ENCODE data around the gene GCK. TPM values are rescaled to one million over a fixed set of nuclear protein-coding genes. Genes with fewer than 3 reads are reported as not detected.
"Not testable (repeated sequence)": the region's sequence is repeated elsewhere in the genome, so short reads cannot be mapped to it uniquely, and the experiment has no call there.

The GCK gene
- total and polyA plus RNA-seq, 4 donors, result 0.09 to 12.7 (median 0.44) TPM

DNA sequence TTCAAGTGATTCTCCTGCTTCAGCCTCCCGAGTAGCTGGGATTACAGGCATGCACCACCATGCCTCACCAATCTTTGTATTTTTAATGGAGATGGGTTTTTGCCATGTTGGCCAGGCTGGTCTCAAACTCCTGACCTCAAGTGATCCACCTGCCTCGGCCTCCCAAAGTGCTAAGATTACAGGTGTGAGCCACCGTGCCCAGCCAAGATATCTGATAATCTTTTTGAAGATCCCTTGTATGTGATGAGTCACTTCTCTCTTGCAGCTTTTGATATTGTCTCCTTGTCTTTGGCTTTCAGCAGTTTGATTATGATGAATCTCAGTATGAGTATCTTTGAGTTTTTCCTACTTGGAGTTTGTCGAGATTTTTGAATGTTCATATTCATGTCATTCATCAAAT is 62.7 kb downstream of the GCK start:
- H3K4me1 ChIP-seq (ENCODE audit: control insufficient read depth in 4 of 4, insufficient read depth in 4 of 4, low read length in 3 of 4), result peaks cover 10 to 33% (median 20%) of the 10 kb centered on the region in 4 donors
- H3K27me3 ChIP-seq (ENCODE audit: control insufficient read depth in 4 of 4, insufficient read depth in 4 of 4, low read length in 3 of 4); H3K27ac ChIP-seq (ENCODE audit: low read depth in 1 of 2, low read length in 2 of 2); H3K36me3 ChIP-seq (ENCODE audit: control insufficient read depth in 4 of 4, insufficient read depth in 3 of 4, low read depth in 1 of 4, low read length in 3 of 4); H3K9me3 ChIP-seq (ENCODE audit: control insufficient read depth in 4 of 4, low read length in 3 of 4); H3K9ac ChIP-seq (ENCODE audit: low read depth in 1 of 2, low read length in 2 of 2); DNase-seq (ENCODE audit: low spot score); H3K4me3 ChIP-seq (ENCODE audit: low read depth in 1 of 3, low read length in 3 of 3): not testable (repeated sequence)
- 92% methylated on average over 4 of the region's 4 CpGs for WGBS

DNA sequence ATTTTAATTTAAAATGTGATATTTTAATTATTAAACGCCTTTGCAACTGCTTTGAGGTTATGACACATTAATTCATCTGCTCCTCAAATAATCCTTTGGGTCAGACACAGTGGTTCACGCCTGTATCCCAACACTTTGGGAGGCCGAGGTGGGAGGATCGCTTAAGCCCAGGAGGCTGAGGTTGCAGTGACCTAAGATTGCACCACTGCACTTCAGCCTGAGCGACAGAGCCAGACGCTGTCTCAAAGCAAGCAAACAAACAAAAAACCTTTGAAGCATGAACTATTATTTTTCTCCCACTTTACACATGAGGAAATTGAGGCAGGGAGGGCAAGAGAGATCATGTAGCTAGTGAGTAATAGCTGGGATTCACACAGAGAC is 64.4 kb downstream of the GCK start:
- Histone ChIP-seq H3K27ac (ENCODE audit: low read depth in 1 of 2, low read length in 2 of 2) (no peak overlapping the region), H3K4me1 (ENCODE audit: control insufficient read depth in 4 of 4, insufficient read depth in 4 of 4, low read length in 3 of 4) (peaks cover 8 to 24% (median 14%) of the 10 kb centered on the region in 4 donors), H3K36me3 (ENCODE audit: control insufficient read depth in 4 of 4, insufficient read depth in 3 of 4, low read depth in 1 of 4, low read length in 3 of 4) (peaks cover 0 to 9% (median 5%) of the 10 kb centered on the region in 4 donors), H3K9me3 (ENCODE audit: control insufficient read depth in 4 of 4, low read length in 3 of 4) (no peaks in the 10 kb centered on the region), H3K9ac (ENCODE audit: low read depth in 1 of 2, low read length in 2 of 2) (no peak overlapping the region), H3K27me3 (ENCODE audit: control insufficient read depth in 4 of 4, insufficient read depth in 4 of 4, low read length in 3 of 4) (no peaks in the 10 kb centered on the region), H3K4me3 (ENCODE audit: low read depth in 1 of 3, low read length in 3 of 3) (no peak overlapping the region)
- TF ChIP-seq, protein P1, sequence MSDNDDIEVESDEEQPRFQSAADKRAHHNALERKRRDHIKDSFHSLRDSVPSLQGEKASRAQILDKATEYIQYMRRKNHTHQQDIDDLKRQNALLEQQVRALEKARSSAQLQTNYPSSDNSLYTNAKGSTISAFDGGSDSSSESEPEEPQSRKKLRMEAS (IDR thresholded peaks at IDR 0.05), result no peak
- TF ChIP-seq, protein P2, sequence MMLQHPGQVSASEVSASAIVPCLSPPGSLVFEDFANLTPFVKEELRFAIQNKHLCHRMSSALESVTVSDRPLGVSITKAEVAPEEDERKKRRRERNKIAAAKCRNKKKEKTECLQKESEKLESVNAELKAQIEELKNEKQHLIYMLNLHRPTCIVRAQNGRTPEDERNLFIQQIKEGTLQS (IDR thresholded peaks at IDR 0.05), result no peak
- TF ChIP-seq SP1 (IDR thresholded peaks at IDR 0.05) (no peak), GABPA (IDR thresholded peaks at IDR 0.05 in 1 of 2, conservative IDR thresholded peaks at IDR 0.05 in 1 of 2) (no peak), NR2F2 (IDR thresholded peaks at IDR 0.05) (no peak), HNF4G (IDR thresholded peaks at IDR 0.05) (no peak), EGR1 (IDR thresholded peaks at IDR 0.05; ENCODE audit: low read depth in 2 of 2) (no peak), YY1 (IDR thresholded peaks at IDR 0.05) (no peak), RAD21 (IDR thresholded peaks at IDR 0.05) (no peak), JUND (IDR thresholded peaks at IDR 0.05) (no peak), HNF4A (conservative IDR thresholded peaks at IDR 0.05) (no peak), RXRA (IDR thresholded peaks at IDR 0.05) (no peak), FOXA2 (IDR thresholded peaks at IDR 0.05) (no peak), TAF1 (conservative IDR thresholded peaks at IDR 0.05) (no peak)
- TF ChIP-seq, protein P3, sequence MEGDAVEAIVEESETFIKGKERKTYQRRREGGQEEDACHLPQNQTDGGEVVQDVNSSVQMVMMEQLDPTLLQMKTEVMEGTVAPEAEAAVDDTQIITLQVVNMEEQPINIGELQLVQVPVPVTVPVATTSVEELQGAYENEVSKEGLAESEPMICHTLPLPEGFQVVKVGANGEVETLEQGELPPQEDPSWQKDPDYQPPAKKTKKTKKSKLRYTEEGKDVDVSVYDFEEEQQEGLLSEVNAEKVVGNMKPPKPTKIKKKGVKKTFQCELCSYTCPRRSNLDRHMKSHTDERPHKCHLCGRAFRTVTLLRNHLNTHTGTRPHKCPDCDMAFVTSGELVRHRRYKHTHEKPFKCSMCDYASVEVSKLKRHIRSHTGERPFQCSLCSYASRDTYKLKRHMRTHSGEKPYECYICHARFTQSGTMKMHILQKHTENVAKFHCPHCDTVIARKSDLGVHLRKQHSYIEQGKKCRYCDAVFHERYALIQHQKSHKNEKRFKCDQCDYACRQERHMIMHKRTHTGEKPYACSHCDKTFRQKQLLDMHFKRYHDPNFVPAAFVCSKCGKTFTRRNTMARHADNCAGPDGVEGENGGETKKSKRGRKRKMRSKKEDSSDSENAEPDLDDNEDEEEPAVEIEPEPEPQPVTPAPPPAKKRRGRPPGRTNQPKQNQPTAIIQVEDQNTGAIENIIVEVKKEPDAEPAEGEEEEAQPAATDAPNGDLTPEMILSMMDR (IDR thresholded peaks at IDR 0.05; ENCODE audit: low read depth, low read length, missing input control), result no peak
- TF ChIP-seq, protein P4, sequence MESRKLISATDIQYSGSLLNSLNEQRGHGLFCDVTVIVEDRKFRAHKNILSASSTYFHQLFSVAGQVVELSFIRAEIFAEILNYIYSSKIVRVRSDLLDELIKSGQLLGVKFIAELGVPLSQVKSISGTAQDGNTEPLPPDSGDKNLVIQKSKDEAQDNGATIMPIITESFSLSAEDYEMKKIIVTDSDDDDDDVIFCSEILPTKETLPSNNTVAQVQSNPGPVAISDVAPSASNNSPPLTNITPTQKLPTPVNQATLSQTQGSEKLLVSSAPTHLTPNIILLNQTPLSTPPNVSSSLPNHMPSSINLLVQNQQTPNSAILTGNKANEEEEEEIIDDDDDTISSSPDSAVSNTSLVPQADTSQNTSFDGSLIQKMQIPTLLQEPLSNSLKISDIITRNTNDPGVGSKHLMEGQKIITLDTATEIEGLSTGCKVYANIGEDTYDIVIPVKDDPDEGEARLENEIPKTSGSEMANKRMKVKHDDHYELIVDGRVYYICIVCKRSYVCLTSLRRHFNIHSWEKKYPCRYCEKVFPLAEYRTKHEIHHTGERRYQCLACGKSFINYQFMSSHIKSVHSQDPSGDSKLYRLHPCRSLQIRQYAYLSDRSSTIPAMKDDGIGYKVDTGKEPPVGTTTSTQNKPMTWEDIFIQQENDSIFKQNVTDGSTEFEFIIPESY (IDR thresholded peaks at IDR 0.05), result no peak
- TF ChIP-seq, protein P5, sequence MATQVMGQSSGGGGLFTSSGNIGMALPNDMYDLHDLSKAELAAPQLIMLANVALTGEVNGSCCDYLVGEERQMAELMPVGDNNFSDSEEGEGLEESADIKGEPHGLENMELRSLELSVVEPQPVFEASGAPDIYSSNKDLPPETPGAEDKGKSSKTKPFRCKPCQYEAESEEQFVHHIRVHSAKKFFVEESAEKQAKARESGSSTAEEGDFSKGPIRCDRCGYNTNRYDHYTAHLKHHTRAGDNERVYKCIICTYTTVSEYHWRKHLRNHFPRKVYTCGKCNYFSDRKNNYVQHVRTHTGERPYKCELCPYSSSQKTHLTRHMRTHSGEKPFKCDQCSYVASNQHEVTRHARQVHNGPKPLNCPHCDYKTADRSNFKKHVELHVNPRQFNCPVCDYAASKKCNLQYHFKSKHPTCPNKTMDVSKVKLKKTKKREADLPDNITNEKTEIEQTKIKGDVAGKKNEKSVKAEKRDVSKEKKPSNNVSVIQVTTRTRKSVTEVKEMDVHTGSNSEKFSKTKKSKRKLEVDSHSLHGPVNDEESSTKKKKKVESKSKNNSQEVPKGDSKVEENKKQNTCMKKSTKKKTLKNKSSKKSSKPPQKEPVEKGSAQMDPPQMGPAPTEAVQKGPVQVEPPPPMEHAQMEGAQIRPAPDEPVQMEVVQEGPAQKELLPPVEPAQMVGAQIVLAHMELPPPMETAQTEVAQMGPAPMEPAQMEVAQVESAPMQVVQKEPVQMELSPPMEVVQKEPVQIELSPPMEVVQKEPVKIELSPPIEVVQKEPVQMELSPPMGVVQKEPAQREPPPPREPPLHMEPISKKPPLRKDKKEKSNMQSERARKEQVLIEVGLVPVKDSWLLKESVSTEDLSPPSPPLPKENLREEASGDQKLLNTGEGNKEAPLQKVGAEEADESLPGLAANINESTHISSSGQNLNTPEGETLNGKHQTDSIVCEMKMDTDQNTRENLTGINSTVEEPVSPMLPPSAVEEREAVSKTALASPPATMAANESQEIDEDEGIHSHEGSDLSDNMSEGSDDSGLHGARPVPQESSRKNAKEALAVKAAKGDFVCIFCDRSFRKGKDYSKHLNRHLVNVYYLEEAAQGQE (IDR thresholded peaks at IDR 0.05), result no peak
- no peak for DNase-seq (ENCODE audit: low spot score)
- 79% methylated on average over 6 of the region's 6 CpGs for WGBS
